ENCODE results near the gene SUN2. TPM values are rescaled to one million over a fixed set of nuclear protein-coding genes. Genes with fewer than 3 reads are reported as not detected.

Gene SUN2
- total RNA-seq, 1 experiment from 2014 or later, result 45.1 TPM

GRCh38 chr22:38725900-38726655 is 29.7 kb downstream of the SUN2 start:
- no peak for TF ChIP-seq SIN3A (IDR thresholded peaks at IDR 0.05; ENCODE audit: borderline replicate concordance, insufficient read depth, low read depth, low read length)
- no peak for ATAC-seq
- intact Hi-C loops (cut with micrococcal nuclease; ENCODE audit: unreplicated experiment), result no loop called here

GRCh38 chr22:38724926-38725571 is 30.7 kb downstream of the SUN2 start:
- CTCF ChIA-PET, result interaction anchor here (0.6 kb wide), 1 partner anchor 10 kb away, joined by 9 read pairs; no protein-coding TSS in a partner anchor

More at GRCh38 chr22:38725900-38726655, 29.7 kb downstream of the SUN2 start:
- ChIA-PET CTCF (no interaction called here), POLR2A (interaction anchor here (0.6 kb wide), 1 partner anchor 22 kb away, joined by 5 read pairs; no protein-coding TSS in a partner anchor)
- Histone ChIP-seq H3K4me3 (ENCODE audit: low read depth in 2 of 2, low read length in 2 of 2) (no peak overlapping the region), H3K36me3 (ENCODE audit: control insufficient read depth, insufficient read depth, low read length) (peaks cover 4% of the 10 kb centered on the region; the same call in 1 of the 2 replicates), H3K27ac (ENCODE audit: low read length) (no peak overlapping the region), H3K9me3 (ENCODE audit: control insufficient read depth, insufficient read depth, low read depth, low read length) (no peaks in the 10 kb centered on the region), H3K27me3 (ENCODE audit: control insufficient read depth, insufficient read depth, low read length) (no peaks in the 10 kb centered on the region), H3K4me1 (ENCODE audit: control insufficient read depth, insufficient read depth, low read length) (no peaks in the 10 kb centered on the region)
- BruUV-seq (replicated peaks), result no TSS peak
- no peak for DNase-seq (ENCODE audit: low read depth, low spot score)
- in situ Hi-C loops (cut with HindIII; ENCODE audit: low pct_unique_long_range_greater_than_20kb, low sequenced_read_pairs), result no loop called here

GRCh38 chr22:38724176-38724575 is 31.6 kb downstream of the SUN2 start:
- H3K4me3 ChIP-seq (ENCODE audit: low read depth in 2 of 2, low read length in 2 of 2), result no peak overlapping the region
- H3K27me3 ChIP-seq (ENCODE audit: control insufficient read depth, insufficient read depth, low read length), result no peaks in the 10 kb centered on the region
- no peaks in the 10 kb centered on the region for H3K4me1 ChIP-seq (ENCODE audit: control insufficient read depth, insufficient read depth, low read length)
- TF ChIP-seq CTCF (IDR thresholded peaks at IDR 0.05) (no peak), TCF7L2 (IDR thresholded peaks at IDR 0.05; ENCODE audit: low read depth, low read length) (no peak), REST (IDR thresholded peaks at IDR 0.05; ENCODE audit: insufficient read depth in 1 of 2, low read depth in 2 of 2, low read length in 1 of 2) (no peak), SIN3A (IDR thresholded peaks at IDR 0.05; ENCODE audit: borderline replicate concordance, insufficient read depth, low read depth, low read length) (no peak), POLR2AphosphoS5 (IDR thresholded peaks at IDR 0.05; ENCODE audit: low read depth, low read length) (no peak)
- no TSS peak for BruUV-seq (replicated peaks)
- H3K9me3 ChIP-seq (ENCODE audit: control insufficient read depth, insufficient read depth, low read depth, low read length), result no peaks in the 10 kb centered on the region
- in situ Hi-C loops (cut with HindIII; ENCODE audit: low pct_unique_long_range_greater_than_20kb, low sequenced_read_pairs) (no loop called here), intact Hi-C loops (cut with micrococcal nuclease; ENCODE audit: unreplicated experiment) (no loop called here)
- ATAC-seq, result no peak
- no peak for DNase-seq (ENCODE audit: low read depth, low spot score)
- H3K27ac ChIP-seq (ENCODE audit: low read length), result no peak overlapping the region
- H3K36me3 ChIP-seq (ENCODE audit: control insufficient read depth, insufficient read depth, low read length), result peaks cover 7% of the 10 kb centered on the region; the same call in 1 of the 2 replicates
- ChIA-PET CTCF (interaction anchor here (0.6 to 1.3 kb wide), 2 partner anchors 9 to 11 kb away, joined by 3 to 9 read pairs; no protein-coding TSS in a partner anchor), POLR2A (no interaction called here)

More at GRCh38 chr22:38724926-38725571, 30.7 kb downstream of the SUN2 start:
- ATAC-seq (peak; percentile 72), DNase-seq (ENCODE audit: low read depth, low spot score) (no peak)
- no peaks in the 10 kb centered on the region for H3K27me3 ChIP-seq (ENCODE audit: control insufficient read depth, insufficient read depth, low read length)
- no peak overlapping the region for H3K27ac ChIP-seq (ENCODE audit: low read length)
- no peak overlapping the region for H3K4me3 ChIP-seq (ENCODE audit: low read depth in 2 of 2, low read length in 2 of 2)
- TF ChIP-seq TCF7L2 (IDR thresholded peaks at IDR 0.05; ENCODE audit: low read depth, low read length) (no peak), CTCF (IDR thresholded peaks at IDR 0.05) (peak; percentile 67)
- intact Hi-C loops (cut with micrococcal nuclease; ENCODE audit: unreplicated experiment) (no loop called here), in situ Hi-C loops (cut with HindIII; ENCODE audit: low pct_unique_long_range_greater_than_20kb, low sequenced_read_pairs) (no loop called here)
- no TSS peak for BruUV-seq (replicated peaks)
- peaks cover 7% of the 10 kb centered on the region; the same call in 1 of the 2 replicates for H3K36me3 ChIP-seq (ENCODE audit: control insufficient read depth, insufficient read depth, low read length)
- H3K4me1 ChIP-seq (ENCODE audit: control insufficient read depth, insufficient read depth, low read length), result no peaks in the 10 kb centered on the region
- POLR2A ChIA-PET, result no interaction called here
- no peaks in the 10 kb centered on the region for H3K9me3 ChIP-seq (ENCODE audit: control insufficient read depth, insufficient read depth, low read depth, low read length)
